ENCODE results near the gene MCC.

The MCC gene

GRCh38 chr5:113384782-113385285 lies 103.4 kb downstream of the MCC start:
- no peak overlapping the region for H4K12ac ChIP-seq (ENCODE audit: low read depth, low read length)
- H2BK5ac ChIP-seq (ENCODE audit: low read depth, low read length, poor library complexity): no peak overlapping the region
- DNase-seq: no peak
- no peaks in the 10 kb centered on the region for H3K9me3 ChIP-seq (ENCODE audit: insufficient read depth, low read depth, low read length)
- H2BK12ac ChIP-seq (ENCODE audit: low read length): no peak overlapping the region
- no peak overlapping the region for H3K4me3 ChIP-seq (ENCODE audit: low read depth, low read length)
- no peak overlapping the region for H3K4me2 ChIP-seq (ENCODE audit: low read length)
- H3K4me1 ChIP-seq (ENCODE audit: control insufficient read depth in 1 of 2, insufficient read depth in 2 of 2, low read length in 2 of 2): no peaks in the 10 kb centered on the region
- H3K18ac ChIP-seq (ENCODE audit: low read length): no peak overlapping the region
- H3K23ac ChIP-seq (ENCODE audit: low read length): no peak overlapping the region
- no peak overlapping the region for H2AK5ac ChIP-seq (ENCODE audit: low read length)
- no peak overlapping the region for H3K9ac ChIP-seq (ENCODE audit: low read length)
- no peak overlapping the region for H2BK120ac ChIP-seq (ENCODE audit: insufficient read depth, low read length, poor library complexity)
- H3K14ac ChIP-seq (ENCODE audit: low read length): no peak overlapping the region
- no peak overlapping the region for H3K27ac ChIP-seq (ENCODE audit: low read depth, low read length)
- H3K27me3 ChIP-seq (ENCODE audit: insufficient read depth, low read length): no peaks in the 10 kb centered on the region
- H3K36me3 ChIP-seq (ENCODE audit: control insufficient read depth in 1 of 2, insufficient read depth in 2 of 2, low read length in 2 of 2): no peaks in the 10 kb centered on the region
- H4K8ac ChIP-seq (ENCODE audit: low read depth, low read length): no peak overlapping the region
- H3K79me2 ChIP-seq (ENCODE audit: control insufficient read depth, insufficient read depth, low read length, poor library complexity): no peaks in the 10 kb centered on the region
- H3K4ac ChIP-seq (ENCODE audit: low read depth, low read length): no peak overlapping the region
- no peak overlapping the region for H2AFZ ChIP-seq (ENCODE audit: insufficient read depth, low read length, poor library complexity)
- H4K91ac ChIP-seq (ENCODE audit: low read depth, low read length): no peak overlapping the region
- no CpG with 5 or more reads among the region's 4 CpGs for WGBS (ENCODE audit: extremely low coverage, insufficient coverage, insufficient read length)
- H3K79me1 ChIP-seq (ENCODE audit: low read length): no peaks in the 10 kb centered on the region

- H2BK120ac ChIP-seq (ENCODE audit: insufficient read depth, low read length, poor library complexity): no peak overlapping the region
- H4K91ac ChIP-seq (ENCODE audit: low read depth, low read length): no peak overlapping the region
- no peak overlapping the region for H4K12ac ChIP-seq (ENCODE audit: low read depth, low read length)
- no peak overlapping the region for H3K4ac ChIP-seq (ENCODE audit: low read depth, low read length)
- no peak overlapping the region for H3K9ac ChIP-seq (ENCODE audit: low read length)
- H3K79me2 ChIP-seq (ENCODE audit: control insufficient read depth, insufficient read depth, low read length, poor library complexity): no peaks in the 10 kb centered on the region
- no peak overlapping the region for H3K4me2 ChIP-seq (ENCODE audit: low read length)
- H3K14ac ChIP-seq (ENCODE audit: low read length): no peak overlapping the region
- no peak overlapping the region for H4K8ac ChIP-seq (ENCODE audit: low read depth, low read length)
- H3K36me3 ChIP-seq (ENCODE audit: control insufficient read depth in 1 of 2, insufficient read depth in 2 of 2, low read length in 2 of 2): no peaks in the 10 kb centered on the region
- no peak overlapping the region for H3K27ac ChIP-seq (ENCODE audit: low read depth, low read length)
- no peak overlapping the region for H2BK5ac ChIP-seq (ENCODE audit: low read depth, low read length, poor library complexity)
- H2AFZ ChIP-seq (ENCODE audit: insufficient read depth, low read length, poor library complexity): no peak overlapping the region
- no peak overlapping the region for H2BK12ac ChIP-seq (ENCODE audit: low read length)
- DNase-seq: peak; percentile 37 to 48
- H3K4me3 ChIP-seq (ENCODE audit: low read depth, low read length): no peak overlapping the region
- H3K4me1 ChIP-seq (ENCODE audit: control insufficient read depth in 1 of 2, insufficient read depth in 2 of 2, low read length in 2 of 2): no peaks in the 10 kb centered on the region
- H3K27me3 ChIP-seq (ENCODE audit: insufficient read depth, low read length): no peaks in the 10 kb centered on the region
- H3K79me1 ChIP-seq (ENCODE audit: low read length): no peaks in the 10 kb centered on the region
- H3K18ac ChIP-seq (ENCODE audit: low read length): no peak overlapping the region
- no CpG with 5 or more reads among the region's 1 CpG for WGBS (ENCODE audit: extremely low coverage, insufficient coverage, insufficient read length)
- no peak overlapping the region for H2AK5ac ChIP-seq (ENCODE audit: low read length)
- no peak overlapping the region for H3K23ac ChIP-seq (ENCODE audit: low read length)
- H3K9me3 ChIP-seq (ENCODE audit: insufficient read depth, low read depth, low read length): no peaks in the 10 kb centered on the region
Observed at GRCh38 chr5:113382731-113383130, 105.5 kb downstream of the MCC start.

GRCh38 chr5:113381791-113382190 lies 106.5 kb downstream of the MCC start:
- Histone ChIP-seq H2AK5ac (ENCODE audit: low read length) (no peak overlapping the region), H3K27me3 (ENCODE audit: insufficient read depth, low read length) (no peaks in the 10 kb centered on the region), H3K79me1 (ENCODE audit: low read length) (no peaks in the 10 kb centered on the region), H3K18ac (ENCODE audit: low read length) (no peak overlapping the region), H3K4me1 (ENCODE audit: control insufficient read depth in 1 of 2, insufficient read depth in 2 of 2, low read length in 2 of 2) (no peaks in the 10 kb centered on the region), H4K8ac (ENCODE audit: low read depth, low read length) (no peak overlapping the region), H3K27ac (ENCODE audit: low read depth, low read length) (no peak overlapping the region), H3K9me3 (ENCODE audit: insufficient read depth, low read depth, low read length) (no peaks in the 10 kb centered on the region), H3K4me3 (ENCODE audit: low read depth, low read length) (no peak overlapping the region), H3K23ac (ENCODE audit: low read length) (no peak overlapping the region), H3K79me2 (ENCODE audit: control insufficient read depth, insufficient read depth, low read length, poor library complexity) (no peaks in the 10 kb centered on the region), H4K12ac (ENCODE audit: low read depth, low read length) (no peak overlapping the region), H2BK120ac (ENCODE audit: insufficient read depth, low read length, poor library complexity) (no peak overlapping the region), H3K36me3 (ENCODE audit: control insufficient read depth in 1 of 2, insufficient read depth in 2 of 2, low read length in 2 of 2) (no peaks in the 10 kb centered on the region), H2BK5ac (ENCODE audit: low read depth, low read length, poor library complexity) (no peak overlapping the region), H2BK12ac (ENCODE audit: low read length) (no peak overlapping the region), H3K4ac (ENCODE audit: low read depth, low read length) (no peak overlapping the region), H3K9ac (ENCODE audit: low read length) (no peak overlapping the region), H4K91ac (ENCODE audit: low read depth, low read length) (no peak overlapping the region), H2AFZ (ENCODE audit: insufficient read depth, low read length, poor library complexity) (no peak overlapping the region), H3K4me2 (ENCODE audit: low read length) (no peak overlapping the region), H3K14ac (ENCODE audit: low read length) (no peak overlapping the region)
- peak; percentile 22 to 58 for DNase-seq

- Histone ChIP-seq H2AK5ac (ENCODE audit: low read length) (no peak overlapping the region), H3K79me1 (ENCODE audit: low read length) (no peaks in the 10 kb centered on the region), H3K14ac (ENCODE audit: low read length) (no peak overlapping the region), H4K8ac (ENCODE audit: low read depth, low read length) (no peak overlapping the region), H3K79me2 (ENCODE audit: control insufficient read depth, insufficient read depth, low read length, poor library complexity) (no peaks in the 10 kb centered on the region), H2BK120ac (ENCODE audit: insufficient read depth, low read length, poor library complexity) (no peak overlapping the region), H2BK12ac (ENCODE audit: low read length) (no peak overlapping the region), H3K9ac (ENCODE audit: low read length) (no peak overlapping the region), H3K23ac (ENCODE audit: low read length) (no peak overlapping the region), H3K27ac (ENCODE audit: low read depth, low read length) (no peak overlapping the region), H3K4me3 (ENCODE audit: low read depth, low read length) (no peak overlapping the region), H4K91ac (ENCODE audit: low read depth, low read length) (no peak overlapping the region), H2BK5ac (ENCODE audit: low read depth, low read length, poor library complexity) (no peak overlapping the region), H3K9me3 (ENCODE audit: insufficient read depth, low read depth, low read length) (no peaks in the 10 kb centered on the region), H3K4me1 (ENCODE audit: control insufficient read depth in 1 of 2, insufficient read depth in 2 of 2, low read length in 2 of 2) (no peaks in the 10 kb centered on the region), H4K12ac (ENCODE audit: low read depth, low read length) (no peak overlapping the region), H3K4me2 (ENCODE audit: low read length) (no peak overlapping the region), H2AFZ (ENCODE audit: insufficient read depth, low read length, poor library complexity) (no peak overlapping the region), H3K4ac (ENCODE audit: low read depth, low read length) (no peak overlapping the region), H3K36me3 (ENCODE audit: control insufficient read depth in 1 of 2, insufficient read depth in 2 of 2, low read length in 2 of 2) (no peaks in the 10 kb centered on the region), H3K18ac (ENCODE audit: low read length) (no peak overlapping the region), H3K27me3 (ENCODE audit: insufficient read depth, low read length) (no peaks in the 10 kb centered on the region)
- no CpG with 5 or more reads among the region's 3 CpGs for WGBS (ENCODE audit: extremely low coverage, insufficient coverage, insufficient read length)
- no peak for DNase-seq
Observed at GRCh38 chr5:113380807-113381326, 107.4 kb downstream of the MCC start.
